T-helper 1 cell treated with Interleukin-12 subunit alpha and Interleukin-12 subunit beta and Interleukin-4 antibody, amounts not matched to agents 30 μg/mL and 1 μg/mL, for 36 hours (primary cell): Measurements from ENCODE around the gene KYAT1.
A peak's percentile ranks its signal among the peaks of the same experiment; 100 is the strongest.

Source experiments
- H3K27ac Mint-ChIP-seq: one replicate; pipeline ENCODE4 v1.8.0; 2021; ENCODE audit warnings: mild to moderate bottlenecking, mixed read lengths
- H3K27me3 Mint-ChIP-seq: one replicate; pipeline ENCODE4 v1.8.0; 2021; ENCODE audit warnings: low read depth, mixed read lengths
- H3K36me3 Mint-ChIP-seq: one replicate; pipeline ENCODE4 v1.8.0; 2021; ENCODE audit warnings: low read depth, mixed read lengths
- H3K4me1 Mint-ChIP-seq: one replicate; pipeline ENCODE4 v1.8.0; 2021; ENCODE audit warnings: low read depth, mixed read lengths
- H3K4me3 Mint-ChIP-seq: one replicate; pipeline ENCODE4 v1.8.0; 2021; ENCODE audit warnings: mild to moderate bottlenecking, moderate library complexity, mixed read lengths
- H3K9me3 Mint-ChIP-seq: one replicate; pipeline ENCODE4 v1.8.0; 2021; ENCODE audit warnings: mixed read lengths

KYAT1 gene

GRCh38 chr9:128913995-128914772 lies 32.4 kb upstream of the KYAT1 start:
- no peaks in the 10 kb centered on the region for H3K27me3 Mint-ChIP-seq
- peaks cover 41% of the 10 kb centered on the region for H3K36me3 Mint-ChIP-seq
- H3K27ac Mint-ChIP-seq: peak overlapping the region; percentile 26
- peaks cover 27% of the 10 kb centered on the region for H3K4me1 Mint-ChIP-seq
- no peak overlapping the region for H3K4me3 Mint-ChIP-seq
- no peaks in the 10 kb centered on the region for H3K9me3 Mint-ChIP-seq

GRCh38 chr9:128913048-128913900 lies 31.5 kb upstream of the KYAT1 start:
- H3K9me3 Mint-ChIP-seq: no peaks in the 10 kb centered on the region
- H3K4me3 Mint-ChIP-seq: peak overlapping the region; percentile 9
- no peaks in the 10 kb centered on the region for H3K27me3 Mint-ChIP-seq
- H3K4me1 Mint-ChIP-seq: peaks cover 32% of the 10 kb centered on the region
- H3K27ac Mint-ChIP-seq: peak overlapping the region; percentile 88
- H3K36me3 Mint-ChIP-seq: peaks cover 47% of the 10 kb centered on the region

GRCh38 chr9:128912270-128912853 lies 30.6 kb upstream of the KYAT1 start:
- H3K4me1 Mint-ChIP-seq: peaks cover 28% of the 10 kb centered on the region
- peaks cover 47% of the 10 kb centered on the region for H3K36me3 Mint-ChIP-seq
- H3K27ac Mint-ChIP-seq: peak overlapping the region; percentile 88
- no peak overlapping the region for H3K4me3 Mint-ChIP-seq
- H3K27me3 Mint-ChIP-seq: no peaks in the 10 kb centered on the region
- H3K9me3 Mint-ChIP-seq: no peaks in the 10 kb centered on the region

GRCh38 chr9:128911529-128912035 lies 29.8 kb upstream of the KYAT1 start:
- Mint-ChIP-seq H3K4me3 (no peak overlapping the region), H3K27me3 (no peaks in the 10 kb centered on the region), H3K4me1 (peaks cover 36% of the 10 kb centered on the region), H3K36me3 (peaks cover 46% of the 10 kb centered on the region), H3K9me3 (no peaks in the 10 kb centered on the region), H3K27ac (no peak overlapping the region)

GRCh38 chr9:128910906-128911305 lies 29.2 kb upstream of the KYAT1 start:
- H3K4me3 Mint-ChIP-seq: no peak overlapping the region
- H3K27me3 Mint-ChIP-seq: no peaks in the 10 kb centered on the region
- peaks cover 46% of the 10 kb centered on the region for H3K36me3 Mint-ChIP-seq
- peaks cover 38% of the 10 kb centered on the region for H3K4me1 Mint-ChIP-seq
- H3K9me3 Mint-ChIP-seq: no peaks in the 10 kb centered on the region
- H3K27ac Mint-ChIP-seq: peak overlapping the region; percentile 55

GRCh38 chr9:128909859-128910258 lies 28.1 kb upstream of the KYAT1 start:
- peaks cover 42% of the 10 kb centered on the region for H3K36me3 Mint-ChIP-seq
- H3K4me3 Mint-ChIP-seq: no peak overlapping the region
- H3K27me3 Mint-ChIP-seq: no peaks in the 10 kb centered on the region
- H3K27ac Mint-ChIP-seq: peak overlapping the region; percentile 36
- no peaks in the 10 kb centered on the region for H3K9me3 Mint-ChIP-seq
- H3K4me1 Mint-ChIP-seq: peaks cover 41% of the 10 kb centered on the region

GRCh38 chr9:128908372-128908771 lies 26.6 kb upstream of the KYAT1 start:
- Mint-ChIP-seq H3K27ac (peak overlapping the region; percentile 15), H3K4me1 (peaks cover 48% of the 10 kb centered on the region), H3K27me3 (no peaks in the 10 kb centered on the region), H3K36me3 (peaks cover 40% of the 10 kb centered on the region), H3K4me3 (no peak overlapping the region), H3K9me3 (no peaks in the 10 kb centered on the region)

GRCh38 chr9:128906741-128907140 lies 25.0 kb upstream of the KYAT1 start:
- peak overlapping the region; percentile 86 for H3K27ac Mint-ChIP-seq
- peaks cover 32% of the 10 kb centered on the region for H3K36me3 Mint-ChIP-seq
- H3K27me3 Mint-ChIP-seq: no peaks in the 10 kb centered on the region
- no peaks in the 10 kb centered on the region for H3K9me3 Mint-ChIP-seq
- peaks cover 48% of the 10 kb centered on the region for H3K4me1 Mint-ChIP-seq
- H3K4me3 Mint-ChIP-seq: no peak overlapping the region

- Mint-ChIP-seq H3K27me3 (no peaks in the 10 kb centered on the region), H3K4me1 (peaks cover 45% of the 10 kb centered on the region), H3K4me3 (no peak overlapping the region)
Observed at GRCh38 chr9:128905964-128906363, 24.2 kb upstream of the KYAT1 start.

GRCh38 chr9:128903871-128904620 lies 22.3 kb upstream of the KYAT1 start:
- peaks cover 28% of the 10 kb centered on the region for H3K36me3 Mint-ChIP-seq
- H3K27ac Mint-ChIP-seq: peak overlapping the region; percentile 96
- no peaks in the 10 kb centered on the region for H3K9me3 Mint-ChIP-seq
- peaks cover 53% of the 10 kb centered on the region for H3K4me1 Mint-ChIP-seq
- H3K27me3 Mint-ChIP-seq: no peaks in the 10 kb centered on the region
- no peak overlapping the region for H3K4me3 Mint-ChIP-seq

More at GRCh38 chr9:128905964-128906363, 24.2 kb upstream of the KYAT1 start:
- no peaks in the 10 kb centered on the region for H3K9me3 Mint-ChIP-seq
- peaks cover 31% of the 10 kb centered on the region for H3K36me3 Mint-ChIP-seq
- no peak overlapping the region for H3K27ac Mint-ChIP-seq

GRCh38 chr9:128903079-128903461 lies 21.3 kb upstream of the KYAT1 start:
- peak overlapping the region; percentile 96 for H3K27ac Mint-ChIP-seq
- H3K4me3 Mint-ChIP-seq: no peak overlapping the region
- H3K9me3 Mint-ChIP-seq: no peaks in the 10 kb centered on the region
- peaks cover 58% of the 10 kb centered on the region for H3K4me1 Mint-ChIP-seq
- peaks cover 22% of the 10 kb centered on the region for H3K36me3 Mint-ChIP-seq
- H3K27me3 Mint-ChIP-seq: no peaks in the 10 kb centered on the region

GRCh38 chr9:128902351-128903078 lies 20.8 kb upstream of the KYAT1 start:
- Mint-ChIP-seq H3K9me3 (no peaks in the 10 kb centered on the region), H3K36me3 (peaks cover 20% of the 10 kb centered on the region), H3K27ac (peak overlapping the region; percentile 96), H3K27me3 (no peaks in the 10 kb centered on the region), H3K4me1 (peaks cover 61% of the 10 kb centered on the region), H3K4me3 (peak overlapping the region; percentile 74)

GRCh38 chr9:128901822-128902221 lies 20.1 kb upstream of the KYAT1 start:
- no peaks in the 10 kb centered on the region for H3K27me3 Mint-ChIP-seq
- H3K4me3 Mint-ChIP-seq: peak overlapping the region; percentile 74
- peaks cover 19% of the 10 kb centered on the region for H3K36me3 Mint-ChIP-seq
- no peaks in the 10 kb centered on the region for H3K9me3 Mint-ChIP-seq
- peaks cover 57% of the 10 kb centered on the region for H3K4me1 Mint-ChIP-seq
- peak overlapping the region; percentile 96 for H3K27ac Mint-ChIP-seq
